K562 (cell line): Measurements from ENCODE around the gene TNFRSF19. TPM values are rescaled to one million over a fixed set of nuclear protein-coding genes. Genes with fewer than 3 reads are reported as not detected.

ENCODE experiments used
- ATAC-seq: fragments of 200-7000 bp; cut with Tn5 transposase; 3 replicates; pipeline ENCODE4 v1.9.1; 2020; ENCODE audit warnings: moderate library complexity
- BruUV-seq: library from RNA; stranded (reverse); fragments of 400-500 nt; replicated peaks from 2 replicates; lab custom pipeline; 2021; lab: Mats Ljungman, UMichigan
- CTCF ChIA-PET: fragments of 300-600 bp; formaldehyde crosslinking; extraction: SDS; loops from one replicate; lab custom pipeline; 2021; ENCODE audit warnings: low intra/inter-chr PET ratio; lab: Yijun Ruan, JAX
- POLR2A ChIA-PET: fragments of 300-600, 350-650 bp; sonication (Branson Sonifier 250); formaldehyde crosslinking; extraction: SDS; loops from one replicate; lab custom pipeline; 2021; ENCODE audit warnings: antibody characterized with exemption, inconsistent platforms; lab: Yijun Ruan, JAX
- DNase-seq, 4 experiments: peaks; one replicate each; pipeline versions ENCODE4 v3.0.0 to v3.0.0-alpha.2; 2011 to 2018; ENCODE audit warnings: low spot score in 3 of 4, mixed read lengths in 3 of 4; ENCODE audit errors: extremely low read depth in 1 of 4
- FAIRE-seq: peaks from 2 replicates; lab custom pipeline; 2011; peaks lifted over from hg19 to GRCh38; lab: Jason Lieb, UNC
- H2AFZ ChIP-seq: 2 replicates; pipeline ENCODE4 v1.6.0; 2011; ENCODE audit warnings: low read depth, low read length, control low read depth, inconsistent platforms
- H3K27ac ChIP-seq: fragments of 200-600 bp; 3 replicates; pipeline ENCODE4 v1.8.0; 2011; ENCODE audit warnings: low read depth, mild to moderate bottlenecking, control low read depth, inconsistent platforms, low read length, moderate library complexity, mixed read lengths; ENCODE audit errors: extremely low read depth
- H3K27me3 ChIP-seq, 2 experiments: fragments of 300-600 bp in 1 of 2; 2 replicates in 1 of 2; 3 replicates in 1 of 2; pipeline versions ENCODE4 v1.6.0 to v1.8.0; 2011; ENCODE audit warnings: inconsistent platforms in 2 of 2, low read length in 2 of 2, mild to moderate bottlenecking in 1 of 2, mixed read lengths in 1 of 2, moderate library complexity in 1 of 2; ENCODE audit not compliant: control insufficient read depth in 2 of 2, insufficient read depth in 2 of 2
- H3K36me3 ChIP-seq: fragments of 300-600 bp; 3 replicates; pipeline ENCODE4 v1.8.0; 2011; ENCODE audit warnings: mild to moderate bottlenecking, low read length, inconsistent platforms; ENCODE audit not compliant: control insufficient read depth, insufficient read depth
- H3K4me1 ChIP-seq, 2 experiments: fragments of 200-600 bp in 1 of 2; replicated peaks in 1 of 2; 2 replicates in 1 of 2; 3 replicates in 1 of 2; pipeline versions ENCODE4 v1.5.1 to v1.8.0; 2011; ENCODE audit warnings: inconsistent platforms in 2 of 2, low read length in 2 of 2, mild to moderate bottlenecking in 1 of 2, mixed read lengths in 1 of 2, moderate library complexity in 1 of 2; ENCODE audit not compliant: control insufficient read depth in 2 of 2, insufficient read depth in 2 of 2
- H3K4me2 ChIP-seq: 2 replicates; pipeline ENCODE4 v1.6.1; 2011; ENCODE audit warnings: low read length, control low read depth, inconsistent platforms, mixed read lengths; ENCODE audit not compliant: insufficient read depth
- H3K4me3 ChIP-seq: fragments of 200-600 bp; sonication (generic), shearing (Covaris generic); 2 replicates; pipeline ENCODE4 v1.5.1; 2016; ENCODE audit warnings: control low read depth, inconsistent platforms
- H3K79me2 ChIP-seq: fragments of 200-600 bp; 3 replicates; pipeline ENCODE4 v1.8.0; 2011; ENCODE audit warnings: low read length, inconsistent platforms; ENCODE audit not compliant: control insufficient read depth, insufficient read depth
- H3K9ac ChIP-seq, 2 experiments: 2 replicates each; pipeline versions ENCODE4 v1.6.0 to v1.6.1; 2011; ENCODE audit warnings: low read depth in 2 of 2, low read length in 2 of 2, control low read depth in 1 of 2, inconsistent platforms in 1 of 2, mild to moderate bottlenecking in 1 of 2, mixed read lengths in 1 of 2; ENCODE audit not compliant: insufficient read depth in 1 of 2
- H3K9me1 ChIP-seq: one replicate; pipeline ENCODE4 v1.6.0; 2011; ENCODE audit warnings: inconsistent platforms, mild to moderate bottlenecking, low read length, moderate library complexity; ENCODE audit not compliant: control insufficient read depth, insufficient read depth
- H3K9me3 ChIP-seq: replicated peaks from 2 replicates; pipeline ENCODE4 v1.5.1; 2011; ENCODE audit warnings: low read depth, low read length, inconsistent platforms; ENCODE audit not compliant: control insufficient read depth, insufficient read depth
- H4K20me1 ChIP-seq: replicated peaks from 2 replicates; pipeline ENCODE4 v1.6.1; 2011; ENCODE audit warnings: low read length, inconsistent platforms, mixed read lengths; ENCODE audit not compliant: control insufficient read depth, insufficient read depth
- ATF4 ChIP-seq: fragments of 450-650 bp; formaldehyde crosslinking; IDR thresholded peaks from 2 replicates; pipeline ENCODE4 v1.4.0; 2022; ENCODE audit warnings: mild to moderate bottlenecking, moderate library complexity
- CC2D1A ChIP-seq: fragments of 450-650 bp; IDR thresholded peaks from 2 replicates; pipeline ENCODE4 v1.6.1; 2017; ENCODE audit warnings: mild to moderate bottlenecking
- CHCHD3 ChIP-seq: fragments of 250-450 bp; sonication (Bioruptor Pico); IDR thresholded peaks from 2 replicates; pipeline ENCODE4 v2.1.2; 2022; ENCODE audit warnings: mild to moderate bottlenecking
- GTF2E2 ChIP-seq: fragments of 200-800 bp; sonication (Bioruptor generic); IDR thresholded peaks from 2 replicates; pipeline ENCODE4 v1.6.1; 2016; ENCODE audit warnings: missing genetic modification characterization, missing compliant biosample characterization
- KDM5B ChIP-seq: fragments of 200-600 bp; sonication (generic); IDR thresholded peaks from 2 replicates; pipeline ENCODE4 v1.6.1; 2012; ENCODE audit warnings: low read depth, mild to moderate bottlenecking, moderate library complexity, low read length, control low read depth, inconsistent platforms; ENCODE audit not compliant: insufficient replicate concordance
- MYNN ChIP-seq, 2 experiments: sonication (generic); formaldehyde crosslinking in 1 of 2; IDR thresholded peaks; 2 replicates each; pipeline versions ENCODE4 v1.5.0 to v1.6.1; 2016 to 2020; ENCODE audit warnings: antibody characterized with exemption in 1 of 2, missing genetic modification reagents in 1 of 2
- NCOA4 ChIP-seq: fragments of 450-650 bp; IDR thresholded peaks from 2 replicates; pipeline ENCODE4 v1.6.1; 2018; ENCODE audit warnings: mild to moderate bottlenecking; ENCODE audit not compliant: partially characterized antibody
- RBM17 ChIP-seq: fragments of 200-400 bp; formaldehyde crosslinking; IDR thresholded peaks from 2 replicates; pipeline ENCODE4 v1.6.1; 2017; ENCODE audit warnings: low read depth, mild to moderate bottlenecking, low read length, borderline replicate concordance
- RUNX1 ChIP-seq: sonication (generic); IDR thresholded peaks from 2 replicates; pipeline ENCODE4 v1.6.1; 2016; ENCODE audit warnings: antibody characterized with exemption, low read depth
- SMARCA5 ChIP-seq: fragments of 450-650 bp; IDR thresholded peaks from 2 replicates; pipeline ENCODE4 v1.6.1; 2016
- TAF15 ChIP-seq: fragments of 200-400 bp; formaldehyde crosslinking; IDR thresholded peaks from 2 replicates; pipeline ENCODE4 v1.6.1; 2017; ENCODE audit warnings: mild to moderate bottlenecking, low read depth, low read length, moderate library complexity
- TCF15 ChIP-seq: fragments of 250-450 bp; sonication (Bioruptor Pico); IDR thresholded peaks from 2 replicates; pipeline ENCODE4 v1.8.0; 2022; ENCODE audit warnings: moderate library complexity, mild to moderate bottlenecking, inconsistent platforms
- XRCC5 ChIP-seq: fragments of 200-400 bp; formaldehyde crosslinking; IDR thresholded peaks from 2 replicates; pipeline ENCODE4 v1.6.1; 2017; ENCODE audit warnings: low read depth, mild to moderate bottlenecking, low read length
- ZC3H11A ChIP-seq: IDR thresholded peaks from 2 replicates; pipeline ENCODE4 v1.6.1; 2012; ENCODE audit warnings: low read depth, low read length, improper control_type of control experiment
- ZFPM2 ChIP-seq: fragments of 250-450 bp; sonication (Bioruptor Pico); IDR thresholded peaks from 2 replicates; pipeline ENCODE4 v1.5.1; 2022; ENCODE audit warnings: mild to moderate bottlenecking
- ZNF143 ChIP-seq: sonication (generic); formaldehyde crosslinking; IDR thresholded peaks from 2 replicates; pipeline ENCODE4 v1.9.0; 2022; ENCODE audit warnings: mild to moderate bottlenecking, missing genetic modification reagents
- ZNF57 ChIP-seq: fragments of 450-650 bp; formaldehyde crosslinking; IDR thresholded peaks from 2 replicates; pipeline ENCODE4 v1.4.0; 2020; ENCODE audit warnings: mild to moderate bottlenecking, moderate library complexity
- ZZZ3 ChIP-seq: fragments of 450-650 bp; IDR thresholded peaks from 2 replicates; pipeline ENCODE4 v1.6.1; 2016; ENCODE audit warnings: antibody characterized with exemption, mild to moderate bottlenecking, moderate library complexity
- WGBS: fragments of 100-300 bp; shearing (Covaris generic); methylation state at CpG from one replicate; pipeline ENCODE4 v1.1.6; 2016; ENCODE audit warnings: low coverage, mixed read lengths; ENCODE audit not compliant: insufficient coverage; ENCODE audit errors: missing lambda C conversion rate; 5-methylcytosine and 5-hydroxymethylcytosine counted together
- in situ Hi-C: fragments of 300-500 bp; cut with MboI; formaldehyde crosslinking; loops from 4 replicates; pipeline ENCODE4 v1.15.0; 2018; ENCODE audit warnings: inconsistent platforms, mixed read lengths
- intact Hi-C: fragments of 100-400 bp; cut with micrococcal nuclease; formaldehyde crosslinking; loops from 2 replicates; pipeline ENCODE4 v1.14.2; 2022
- polyA plus RNA-seq, 8 experiments: library from polyadenylated mRNA; depleted of rRNA in 4 of 8; stranded (reverse) in 5 of 8; unstranded in 3 of 8; fragments of >200 nt; fragmentation: Nextera tagmentation in 2 of 8; fragmentation: Illumina TruSeq in 1 of 8; extraction: Ambion mirVana in 2 of 8; extraction: Trizol in 1 of 8; gene quantifications; 2 replicates each; pipeline versions ENCODE4 v1.2.1 to v1.2.3, GENCODE V29; 2011 to 2014; ENCODE audit warnings: inconsistent platforms in 1 of 8, missing spikeins in 1 of 8
- total RNA-seq, 7 experiments: library from RNA; depleted of rRNA in 6 of 7; stranded (reverse); fragments of >200 nt in 6 of 7; fragmentation: Illumina TruSeq in 2 of 7; extraction: Trizol in 2 of 7; gene quantifications; 2 replicates each; pipeline versions ENCODE4 v1.2.1 to v1.2.3, GENCODE V29; 2011 to 2021; ENCODE audit warnings: low replicate concordance in 1 of 7

TNFRSF19 gene
- total and polyA plus RNA-seq, 9 of the 15 experiments (the other 6 are each of a cell fraction or from before 2014, with no cell fraction given), result 0.01 to 0.07 TPM; not detected in 7

- no peaks in the 10 kb centered on the region for H3K9me3 ChIP-seq
- no TSS peak for BruUV-seq
- ATAC-seq (no peak), DNase-seq (no peak), FAIRE-seq (no peak)
- H4K20me1 ChIP-seq, result no peaks in the 10 kb centered on the region
- H2AFZ ChIP-seq, result no peak overlapping the region
- H3K27ac ChIP-seq, result no peak overlapping the region
- intact Hi-C loops (no loop called here), in situ Hi-C loops (no loop called here)
- H3K27me3 ChIP-seq, result no peaks in the 10 kb centered on the region
- TF ChIP-seq ZNF57 (no peak), SMARCA5 (no peak), TAF15 (no peak), XRCC5 (no peak)
- no peak overlapping the region for H3K9ac ChIP-seq
- no peaks in the 10 kb centered on the region for H3K79me2 ChIP-seq
- ChIA-PET CTCF (no interaction called here), POLR2A (no interaction called here)
- H3K4me2 ChIP-seq, result no peak overlapping the region
- H3K4me1 ChIP-seq, result no peaks in the 10 kb centered on the region
- no peak overlapping the region for H3K4me3 ChIP-seq
- WGBS, result 27% methylated on average over 6 of the region's 6 CpGs
- H3K36me3 ChIP-seq, result no peaks in the 10 kb centered on the region
- H3K9me1 ChIP-seq, result no peaks in the 10 kb centered on the region
Observed at GRCh38 chr13:23722726-23723453, 152.7 kb downstream of the TNFRSF19 start.

- DNase-seq (no peak), ATAC-seq (no peak), FAIRE-seq (no peak)
- H3K9me3 ChIP-seq, result no peaks in the 10 kb centered on the region
- H4K20me1 ChIP-seq, result no peaks in the 10 kb centered on the region
- no TSS peak for BruUV-seq
- WGBS, result 0% methylated on average over 1 of the region's 1 CpG
- H3K4me1 ChIP-seq, result no peaks in the 10 kb centered on the region
- H3K27ac ChIP-seq, result no peak overlapping the region
- no peak overlapping the region for H3K9ac ChIP-seq
- intact Hi-C loops, result no loop called here
- no peaks in the 10 kb centered on the region for H3K9me1 ChIP-seq
- no peak overlapping the region for H3K4me2 ChIP-seq
- H3K36me3 ChIP-seq, result no peaks in the 10 kb centered on the region
- CTCF ChIA-PET, result no interaction called here
- H3K4me3 ChIP-seq, result no peak overlapping the region
- no peaks in the 10 kb centered on the region for H3K27me3 ChIP-seq
- H2AFZ ChIP-seq, result no peak overlapping the region
- no peaks in the 10 kb centered on the region for H3K79me2 ChIP-seq
- in situ Hi-C loops, result no loop called here
- POLR2A ChIA-PET, result no interaction called here
- no peak for TF ChIP-seq ZNF143 (CRISPR knock-in tag)
- TF ChIP-seq MYNN (IDR thresholded peaks at IDR 0.05), result no peak
- no peak for TF ChIP-seq MYNN (CRISPR knock-in tag; IDR thresholded peaks at IDR 0.05)
- TF ChIP-seq ZFPM2 (CRISPR knock-in tag), result no peak
- TF ChIP-seq TCF15 (CRISPR knock-in tag), result no peak
- no peak for TF ChIP-seq NCOA4
- TF ChIP-seq RUNX1, result no peak
- no peak for TF ChIP-seq ZC3H11A
- no peak for TF ChIP-seq CC2D1A
- TF ChIP-seq GTF2E2 (tag), result no peak
- TF ChIP-seq ZZZ3, result no peak
- no peak for TF ChIP-seq RBM17
- no peak for TF ChIP-seq KDM5B
- TF ChIP-seq CHCHD3, result no peak
- TF ChIP-seq ATF4 (CRISPR knock-in tag), result no peak
Observed at GRCh38 chr13:23723471-23723870, 153.3 kb downstream of the TNFRSF19 start.
